Nephron progenitor cell (in vitro differentiated cells): ENCODE measurements around the gene ADGRD2.

Experiments
- DNase-seq: peaks from one replicate; pipeline ENCODE4 v3.0.0; 2021
- H3K27ac Mint-ChIP-seq: 2 replicates; pipeline ENCODE4 v1.8.0; 2021; ENCODE audit warnings: mild to moderate bottlenecking, moderate library complexity, mixed read lengths
- H3K27me3 Mint-ChIP-seq: 2 replicates; pipeline ENCODE4 v1.8.0; 2021; ENCODE audit warnings: mild to moderate bottlenecking, low read depth, mixed read lengths; ENCODE audit not compliant: poor library complexity
- H3K36me3 Mint-ChIP-seq: 2 replicates; pipeline ENCODE4 v1.8.0; 2021; ENCODE audit warnings: low read depth, mixed read lengths
- H3K4me1 Mint-ChIP-seq: 2 replicates; pipeline ENCODE4 v1.8.0; 2021; ENCODE audit warnings: mixed read lengths
- H3K4me3 Mint-ChIP-seq: 2 replicates; pipeline ENCODE4 v1.8.0; 2021; ENCODE audit warnings: mild to moderate bottlenecking, moderate library complexity, mixed read lengths
- H3K9me3 Mint-ChIP-seq: 2 replicates; pipeline ENCODE4 v1.8.0; 2021; ENCODE audit warnings: mild to moderate bottlenecking, moderate library complexity, mixed read lengths
- TF ChIP-seq, protein P1 (sequence below): fragments of 200-600 bp; sonication (generic); IDR thresholded peaks from 2 replicates; pipeline ENCODE4 v1.5.0; 2021; ENCODE audit warnings: antibody characterized with exemption

Gene ADGRD2

DNA sequence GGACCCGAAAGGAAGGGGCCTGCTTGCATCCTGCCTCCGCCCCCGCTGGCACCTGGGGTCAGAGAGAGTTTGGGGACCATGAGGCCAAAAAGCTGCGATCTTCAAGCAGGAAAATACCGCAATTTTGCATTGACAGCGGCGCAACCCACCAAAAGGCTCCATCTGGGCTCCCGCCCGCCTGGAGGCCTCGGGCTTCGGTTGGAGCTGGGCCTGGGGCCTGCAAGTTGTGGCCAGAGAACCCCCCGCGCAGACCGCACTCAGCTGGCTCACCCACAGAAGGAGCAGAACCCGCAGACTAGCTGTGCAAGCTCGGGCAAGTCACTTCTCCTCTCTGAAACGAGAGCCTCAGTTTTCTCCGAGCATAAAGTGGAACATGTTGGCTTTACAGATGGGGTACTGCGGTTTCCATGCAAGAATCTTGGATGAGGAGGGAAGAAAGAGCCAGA lies 55.7 kb downstream of the ADGRD2 start:
- DNase-seq: no peak
- H3K4me3 Mint-ChIP-seq: no peak overlapping the region
- TF ChIP-seq, protein P1, sequence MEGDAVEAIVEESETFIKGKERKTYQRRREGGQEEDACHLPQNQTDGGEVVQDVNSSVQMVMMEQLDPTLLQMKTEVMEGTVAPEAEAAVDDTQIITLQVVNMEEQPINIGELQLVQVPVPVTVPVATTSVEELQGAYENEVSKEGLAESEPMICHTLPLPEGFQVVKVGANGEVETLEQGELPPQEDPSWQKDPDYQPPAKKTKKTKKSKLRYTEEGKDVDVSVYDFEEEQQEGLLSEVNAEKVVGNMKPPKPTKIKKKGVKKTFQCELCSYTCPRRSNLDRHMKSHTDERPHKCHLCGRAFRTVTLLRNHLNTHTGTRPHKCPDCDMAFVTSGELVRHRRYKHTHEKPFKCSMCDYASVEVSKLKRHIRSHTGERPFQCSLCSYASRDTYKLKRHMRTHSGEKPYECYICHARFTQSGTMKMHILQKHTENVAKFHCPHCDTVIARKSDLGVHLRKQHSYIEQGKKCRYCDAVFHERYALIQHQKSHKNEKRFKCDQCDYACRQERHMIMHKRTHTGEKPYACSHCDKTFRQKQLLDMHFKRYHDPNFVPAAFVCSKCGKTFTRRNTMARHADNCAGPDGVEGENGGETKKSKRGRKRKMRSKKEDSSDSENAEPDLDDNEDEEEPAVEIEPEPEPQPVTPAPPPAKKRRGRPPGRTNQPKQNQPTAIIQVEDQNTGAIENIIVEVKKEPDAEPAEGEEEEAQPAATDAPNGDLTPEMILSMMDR: no peak
- H3K9me3 Mint-ChIP-seq: no peaks in the 10 kb centered on the region
- peaks cover 73% of the 10 kb centered on the region for H3K27me3 Mint-ChIP-seq
- no peak overlapping the region for H3K27ac Mint-ChIP-seq
- H3K4me1 Mint-ChIP-seq: peaks cover 17% of the 10 kb centered on the region
- H3K36me3 Mint-ChIP-seq: no peaks in the 10 kb centered on the region

DNA sequence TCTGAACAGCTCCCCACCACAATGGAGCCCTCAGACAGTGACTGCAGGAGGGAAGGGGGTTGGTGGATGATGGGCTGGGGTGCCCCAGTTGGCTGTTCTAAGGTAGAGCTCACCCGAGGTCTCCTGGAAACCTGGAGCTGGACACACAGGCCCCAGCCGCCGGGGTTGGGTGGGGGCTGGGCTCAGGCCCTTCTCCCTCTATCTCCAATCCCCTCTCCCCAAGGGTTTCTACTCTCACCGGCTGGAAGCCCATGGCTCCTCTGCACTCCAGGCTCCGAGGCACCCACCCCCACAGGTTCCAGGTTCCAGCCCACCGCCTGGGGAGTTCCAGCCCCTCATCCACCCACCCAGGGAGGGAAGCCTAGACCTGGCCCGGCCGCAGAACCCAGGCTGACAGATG lies 56.2 kb downstream of the ADGRD2 start:
- Mint-ChIP-seq H3K27ac (no peak overlapping the region), H3K27me3 (peaks cover 68% of the 10 kb centered on the region), H3K9me3 (no peaks in the 10 kb centered on the region), H3K36me3 (no peaks in the 10 kb centered on the region), H3K4me3 (no peak overlapping the region), H3K4me1 (peaks cover 17% of the 10 kb centered on the region)
- no peak for DNase-seq
- TF ChIP-seq, protein P1: no peak

DNA sequence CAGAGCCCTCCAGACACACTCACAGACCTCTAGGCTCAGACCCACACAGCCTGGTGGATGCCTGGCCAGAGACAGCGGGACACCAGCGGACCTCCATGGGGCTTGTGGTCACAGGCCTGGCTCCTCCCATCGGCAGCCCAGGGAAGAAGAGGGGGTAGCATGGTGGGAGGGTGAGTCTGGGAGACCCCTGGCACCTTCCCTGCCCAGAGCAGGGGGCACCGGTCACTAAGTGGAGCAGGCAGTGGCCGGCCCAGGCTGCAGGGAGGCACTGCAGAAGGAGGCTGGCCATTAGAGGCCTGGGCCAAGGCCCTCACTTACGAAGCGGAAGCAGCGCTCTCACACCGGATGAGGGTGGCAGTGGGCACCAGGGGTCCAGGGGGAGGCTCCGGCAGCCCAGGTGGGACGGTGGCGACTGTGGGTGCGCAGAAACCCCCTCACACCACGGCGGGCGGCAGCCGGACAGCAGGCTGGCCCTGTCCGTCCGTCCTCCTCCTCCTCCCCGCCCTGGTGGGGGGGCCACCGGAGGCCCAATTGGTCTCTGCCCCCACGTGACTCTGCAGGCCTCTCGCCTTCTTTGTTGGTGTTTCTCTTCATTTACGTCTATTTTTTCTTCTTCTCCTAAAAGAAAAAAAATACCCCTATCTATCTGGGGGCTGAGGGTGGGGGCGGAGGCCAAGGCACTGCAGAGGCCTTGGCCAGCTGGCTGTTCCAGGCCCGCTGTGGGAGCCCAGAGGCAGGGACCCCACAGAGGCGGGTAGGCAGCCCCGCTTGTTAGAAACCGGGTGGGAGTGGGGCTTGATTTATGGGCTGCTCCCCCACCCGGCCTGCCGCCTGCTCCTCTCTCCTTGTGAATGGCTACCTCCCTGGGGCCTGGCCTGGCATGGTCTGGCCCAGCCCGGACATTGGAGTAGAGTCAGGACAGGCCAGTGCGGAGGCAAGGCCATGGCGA lies 57.0 kb downstream of the ADGRD2 start, which contains the start of gene NR5A1:
Gene NR5A1 (minus strand): TSS at position 469 of the 949 bp plus-strand sequence. CDS start 4,004 bp downstream, outside the sequence.
- Mint-ChIP-seq H3K27me3 (peaks cover 64% of the 10 kb centered on the region), H3K4me3 (no peak within 1 kb of the TSS), H3K27ac (no peak within 1 kb of the TSS), H3K36me3 (no peaks in the 10 kb centered on the region), H3K9me3 (no peaks in the 10 kb centered on the region), H3K4me1 (peaks cover 24% of the 10 kb centered on the region)
- TF ChIP-seq, protein P1: no peak
- no peak for DNase-seq

DNA sequence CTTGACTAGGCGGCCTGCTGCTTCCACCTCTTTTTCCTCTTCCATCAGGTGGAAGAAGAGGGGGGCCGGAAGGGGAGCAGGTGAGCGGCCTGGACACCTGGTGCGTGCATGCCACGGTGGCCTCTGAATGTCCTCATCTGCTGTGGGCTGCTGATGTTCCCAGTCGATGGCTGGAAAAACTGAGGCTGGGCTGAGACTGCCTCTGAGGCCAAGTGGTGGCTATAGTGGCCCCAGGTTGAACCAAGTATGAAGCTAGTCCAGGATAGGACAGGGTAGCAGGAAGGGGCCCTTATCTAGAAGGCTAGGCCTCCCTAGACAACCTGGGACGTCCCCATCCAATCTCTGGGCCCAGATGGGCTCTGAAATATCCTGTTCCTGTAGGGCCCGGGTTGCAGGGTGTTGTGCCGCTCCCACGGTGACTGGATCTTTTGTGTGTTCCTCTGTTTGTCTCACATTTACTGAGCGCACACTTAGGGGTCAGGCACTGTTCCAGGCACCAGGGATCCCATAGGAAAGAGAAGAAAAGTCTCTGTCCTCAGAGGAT lies 57.7 kb downstream of the ADGRD2 start:
- DNase-seq: no peak
- TF ChIP-seq, protein P1: no peak
- Mint-ChIP-seq H3K9me3 (no peaks in the 10 kb centered on the region), H3K27ac (no peak overlapping the region), H3K27me3 (peaks cover 58% of the 10 kb centered on the region), H3K4me1 (peaks cover 30% of the 10 kb centered on the region), H3K4me3 (no peak overlapping the region), H3K36me3 (no peaks in the 10 kb centered on the region)

DNA sequence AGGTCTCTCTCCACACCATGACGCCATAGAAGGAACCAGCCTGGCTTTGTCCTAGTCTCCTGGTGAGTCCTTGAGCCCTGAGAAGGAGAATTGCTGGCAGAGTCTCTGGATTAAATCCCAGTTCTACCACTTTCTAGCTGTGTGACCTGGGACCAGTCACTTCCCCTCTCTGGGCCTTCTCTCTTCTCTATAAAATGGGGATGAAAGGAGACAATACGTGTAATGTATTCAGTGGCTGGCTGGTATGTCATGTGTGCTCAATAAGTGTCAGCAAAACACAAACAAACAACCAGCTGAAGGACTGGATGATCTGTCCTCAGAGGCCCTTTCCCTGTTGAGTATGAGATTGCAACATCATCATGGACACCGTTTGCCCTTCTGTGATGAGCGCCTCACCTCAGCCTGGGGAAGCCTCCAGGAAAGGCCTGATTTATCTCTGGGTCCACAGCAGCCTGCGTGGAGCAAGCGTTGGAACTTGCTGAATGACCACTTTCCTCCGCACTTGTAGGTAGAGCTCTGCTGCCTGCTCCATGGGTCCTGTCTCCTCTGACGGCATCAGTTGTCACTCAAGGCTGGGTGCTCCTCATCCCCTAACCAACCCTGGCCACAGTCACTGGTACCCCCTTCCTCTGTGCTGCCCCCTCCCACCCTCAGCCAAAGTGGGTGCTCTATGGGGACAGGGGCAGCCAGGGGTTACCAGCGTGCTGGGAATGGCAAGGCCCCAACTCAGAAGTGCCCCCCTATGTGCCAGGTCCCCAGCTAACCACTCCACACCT lies 60.6 kb downstream of the ADGRD2 start:
- DNase-seq: no peak
- H3K36me3 Mint-ChIP-seq: no peaks in the 10 kb centered on the region
- TF ChIP-seq, protein P1: no peak
- H3K4me1 Mint-ChIP-seq: peaks cover 27% of the 10 kb centered on the region
- H3K27ac Mint-ChIP-seq: no peak overlapping the region
- H3K4me3 Mint-ChIP-seq: no peak overlapping the region
- H3K9me3 Mint-ChIP-seq: no peaks in the 10 kb centered on the region
- H3K27me3 Mint-ChIP-seq: peaks cover 40% of the 10 kb centered on the region
